Astrocyte (in vitro differentiated cells and primary cell): Measurements from ENCODE around the gene CTDP1.

ENCODE experiments used
- CTCF ChIP-seq: IDR thresholded peaks from 2 replicates; pipeline ENCODE4 v1.5.1; 2011; ENCODE audit warnings: low read depth, mild to moderate bottlenecking, inconsistent platforms, low read length, moderate library complexity; ENCODE audit not compliant: insufficient read depth
- EZH2 ChIP-seq: IDR thresholded peaks from 2 replicates; pipeline ENCODE4 v1.6.1; 2012; ENCODE audit warnings: mild to moderate bottlenecking, low read length, inconsistent platforms; ENCODE audit not compliant: insufficient read depth

GRCh38 chr18:79695856-79696850, 16.6 kb downstream of the CTDP1 start:
- no peak for TF ChIP-seq CTCF
- TF ChIP-seq EZH2: no peak
